Measurements from ENCODE around the gene NEO1.
A peak's percentile ranks its signal among the peaks of the same experiment; 100 is the strongest.

Gene NEO1

GRCh38 chr15:73226093-73226814 lies 174.0 kb downstream of the NEO1 start:
- DNase-seq: no peak

- no peak for DNase-seq
Observed at GRCh38 chr15:73227433-73228056, 175.3 kb downstream of the NEO1 start.

DNA sequence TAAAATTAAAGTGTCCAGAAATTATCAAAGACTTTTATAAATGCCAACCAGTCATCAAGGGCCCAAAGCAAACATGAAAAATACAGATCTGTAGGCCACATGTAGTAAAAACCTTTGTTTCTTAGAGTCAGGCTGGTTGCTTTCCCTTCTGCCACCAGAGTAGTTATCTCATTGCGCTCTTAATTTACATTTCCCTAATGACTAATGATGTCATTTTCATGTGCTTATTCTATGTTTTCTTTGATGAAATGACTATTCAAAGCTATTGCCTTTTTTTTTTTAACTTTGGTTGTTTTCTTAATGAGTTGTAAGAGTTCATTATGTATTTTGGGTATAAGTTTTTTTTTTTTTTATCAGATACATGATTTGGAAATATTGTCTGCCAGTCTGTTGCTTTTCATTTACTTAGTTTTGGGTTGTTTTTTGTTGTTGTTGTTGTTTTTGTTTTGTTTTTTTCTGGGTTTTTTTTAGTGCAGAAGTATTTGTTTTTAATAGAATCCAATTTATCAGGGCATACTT lies 175.9 kb downstream of the NEO1 start:
- DNase-seq: no peak

GRCh38 chr15:73231661-73232419 lies 179.6 kb downstream of the NEO1 start:
- no peak for DNase-seq

- no peak for DNase-seq
Observed at GRCh38 chr15:73232776-73233175, 180.5 kb downstream of the NEO1 start.

- DNase-seq: no peak
Observed at GRCh38 chr15:73233623-73234022, 181.4 kb downstream of the NEO1 start.

DNA sequence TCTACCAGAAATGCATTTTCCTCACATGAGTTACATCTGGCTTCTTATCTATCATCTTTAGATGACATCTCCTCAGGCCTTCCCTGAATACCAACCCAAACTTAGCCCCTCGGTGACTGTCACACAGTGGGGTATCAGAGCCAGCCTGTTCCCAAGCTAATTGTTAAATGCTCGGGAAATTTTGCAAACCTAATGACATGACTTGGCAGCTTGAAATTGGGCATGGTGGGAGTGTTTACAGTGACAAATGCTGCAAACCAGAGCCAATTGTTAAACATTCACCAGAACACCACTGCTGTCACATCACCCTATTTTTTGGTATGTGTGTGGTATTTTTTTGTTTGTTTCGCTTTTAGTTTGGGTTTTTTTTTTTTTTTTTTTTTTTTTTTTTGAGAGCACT lies 185.6 kb downstream of the NEO1 start:
- no peak for DNase-seq

DNA sequence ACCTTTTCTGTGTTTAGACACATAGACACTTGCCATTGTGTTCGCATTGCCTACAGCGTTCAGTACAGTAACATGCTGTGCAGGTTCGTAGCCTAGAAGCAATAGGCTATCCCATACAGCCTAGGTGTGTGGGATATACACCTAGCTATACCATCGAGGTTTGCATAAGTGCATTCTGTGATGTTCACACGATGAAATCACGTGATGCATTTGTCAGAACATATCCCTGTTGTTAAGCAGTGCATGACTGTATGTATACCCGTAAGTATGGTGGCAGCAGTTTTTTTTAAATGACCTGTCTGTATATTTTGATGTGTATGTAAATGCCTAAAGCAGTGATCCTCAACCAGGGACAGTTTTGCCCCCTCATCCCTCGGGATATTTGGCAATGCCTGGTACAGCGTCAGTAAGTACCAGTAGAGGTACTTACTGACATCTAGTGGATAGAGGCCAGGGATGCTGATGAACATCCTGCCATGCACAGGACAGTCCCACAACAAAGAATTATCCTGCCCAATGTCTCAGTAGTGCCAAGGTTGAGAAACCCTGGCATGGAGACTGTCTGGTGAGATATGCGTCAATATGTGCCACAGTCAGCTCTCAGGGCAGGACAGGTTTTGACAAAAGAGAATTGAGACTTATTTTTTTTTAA lies 187.4 kb downstream of the NEO1 start:
- no peak for DNase-seq

DNA sequence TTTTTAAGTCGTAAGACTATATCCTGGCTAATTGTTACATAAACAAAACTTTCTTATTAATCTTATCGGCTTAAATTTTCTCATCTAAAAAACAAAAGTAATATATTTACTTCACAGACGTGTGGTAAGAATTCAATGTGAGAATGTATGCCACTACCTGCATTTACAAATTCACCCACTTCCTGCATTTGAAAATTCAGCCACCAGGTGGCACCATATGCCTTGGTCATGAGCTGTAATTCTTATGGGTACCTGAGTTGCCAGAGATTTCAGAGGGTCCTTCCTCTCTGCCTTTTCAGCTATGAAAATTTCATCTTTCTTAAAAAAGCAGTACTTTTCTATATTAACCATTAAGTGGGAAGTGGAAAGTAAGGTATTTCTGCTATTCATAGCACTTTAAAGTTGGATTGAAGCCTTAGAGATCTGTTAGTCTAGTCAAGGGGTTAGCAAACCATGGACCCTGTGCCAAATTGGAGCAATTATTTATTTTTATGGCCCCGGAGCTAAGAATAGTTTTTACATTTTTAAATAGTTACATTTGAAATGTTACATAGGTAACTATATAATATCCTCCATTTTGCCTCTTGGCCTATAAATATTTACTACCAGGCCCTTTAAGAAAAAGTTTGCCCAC lies 188.7 kb downstream of the NEO1 start:
- DNase-seq: peak; percentile 23 to 65 (median 44)

GRCh38 chr15:73244333-73244732 lies 192.1 kb downstream of the NEO1 start:
- DNase-seq: peak in 1 of 5 donors; percentile 18

GRCh38 chr15:73246439-73246838 lies 194.2 kb downstream of the NEO1 start:
- no peak for DNase-seq

DNA sequence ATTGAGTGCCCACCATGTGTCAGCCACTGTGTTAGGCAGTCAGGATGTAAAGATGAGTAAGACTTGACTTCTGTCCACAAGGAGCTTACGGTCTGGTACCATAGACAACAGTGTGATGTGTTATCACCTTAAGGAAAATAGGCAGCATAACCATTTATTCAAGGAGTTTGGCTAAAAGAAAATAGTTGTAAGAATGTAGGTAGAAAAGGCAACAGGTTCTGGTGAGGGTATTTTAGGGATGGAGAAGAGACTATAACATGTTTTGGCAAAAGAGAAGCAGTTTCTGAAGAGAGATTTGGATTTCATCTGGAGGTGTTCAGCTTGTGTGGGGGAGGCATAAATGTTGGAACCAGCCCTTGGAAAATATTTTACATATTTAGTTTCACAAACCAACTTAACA lies 194.6 kb downstream of the NEO1 start:
- no peak for DNase-seq

GRCh38 chr15:73247331-73247730 lies 195.1 kb downstream of the NEO1 start:
- DNase-seq: no peak

DNA sequence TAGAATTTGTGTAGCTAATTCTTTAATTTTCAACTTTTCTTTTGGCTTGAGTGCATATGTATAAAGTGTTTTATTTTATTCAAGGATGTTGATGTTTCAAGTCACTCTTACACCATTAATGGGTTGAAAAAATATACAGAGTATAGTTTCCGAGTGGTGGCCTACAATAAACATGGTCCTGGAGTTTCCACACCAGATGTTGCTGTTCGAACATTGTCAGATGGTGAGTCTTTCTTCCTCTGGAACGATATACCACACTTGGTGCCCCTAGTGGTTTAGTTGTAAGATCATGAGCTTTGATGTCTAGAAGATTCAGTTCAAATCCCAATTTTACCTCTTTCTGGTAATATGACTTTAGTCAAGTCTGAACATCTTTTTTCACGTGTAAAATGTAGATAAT lies 197.2 kb downstream of the NEO1 start:
- no peak for DNase-seq

DNA sequence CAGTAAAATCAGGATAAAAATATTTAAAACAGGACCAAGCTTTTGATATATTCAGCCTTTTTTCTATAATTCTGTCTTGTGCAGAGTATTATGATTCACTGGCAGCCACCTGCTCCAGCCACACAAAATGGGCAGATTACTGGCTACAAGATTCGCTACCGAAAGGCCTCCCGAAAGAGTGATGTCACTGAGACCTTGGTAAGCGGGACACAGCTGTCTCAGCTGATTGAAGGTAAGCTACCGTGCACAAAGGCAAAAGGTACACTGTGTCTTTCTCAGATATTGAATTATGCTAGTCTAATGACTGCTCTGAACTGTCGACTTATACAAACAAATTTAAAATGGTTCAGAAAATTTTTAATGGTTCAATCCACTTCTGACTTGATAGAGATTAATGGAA lies 202.3 kb downstream of the NEO1 start:
- no peak for DNase-seq

DNA sequence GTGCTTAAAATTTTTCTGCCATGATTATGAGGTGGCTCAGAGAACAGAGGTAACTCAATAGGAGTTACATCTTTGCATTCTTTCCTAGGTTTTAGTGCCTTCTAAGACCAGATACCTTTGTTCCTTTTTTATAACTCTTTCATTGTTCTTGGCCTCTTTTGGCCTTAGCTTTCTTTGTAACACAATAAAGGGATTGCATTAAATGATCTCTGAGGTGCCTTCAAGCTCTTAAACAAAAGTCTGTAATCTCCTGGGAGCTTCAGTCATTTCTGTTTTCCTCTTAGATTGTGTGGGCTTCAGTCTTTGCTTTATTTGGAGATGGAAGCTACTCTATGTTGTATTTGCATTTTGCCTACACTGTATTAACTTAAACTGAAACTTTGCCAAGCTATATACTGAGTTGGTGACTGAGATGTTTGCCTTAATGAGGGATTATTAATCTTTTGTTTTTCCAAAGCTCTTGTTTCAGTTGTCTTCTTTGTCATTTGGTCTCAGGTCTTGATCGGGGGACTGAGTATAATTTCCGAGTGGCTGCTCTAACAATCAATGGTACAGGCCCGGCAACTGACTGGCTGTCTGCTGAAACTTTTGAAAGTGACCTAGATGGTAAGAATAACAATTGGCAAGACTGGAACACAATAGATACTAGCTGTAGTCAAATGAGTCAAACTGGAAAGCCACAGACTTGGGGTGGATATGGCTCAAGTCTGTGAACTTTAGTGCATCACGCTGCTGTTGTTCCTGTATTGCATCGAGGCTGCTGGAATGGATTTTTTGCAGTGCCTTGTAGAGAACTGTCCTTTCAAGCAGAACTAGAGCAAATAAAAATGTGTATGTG lies 206.2 kb downstream of the NEO1 start:
- peak in 1 of 5 donors; percentile 60 for DNase-seq

- DNase-seq: no peak
Observed at GRCh38 chr15:73264881-73265280, 212.6 kb downstream of the NEO1 start.

- DNase-seq: peak; percentile 6 to 55 (median 16)
Observed at GRCh38 chr15:73265536-73266153, 213.4 kb downstream of the NEO1 start.

DNA sequence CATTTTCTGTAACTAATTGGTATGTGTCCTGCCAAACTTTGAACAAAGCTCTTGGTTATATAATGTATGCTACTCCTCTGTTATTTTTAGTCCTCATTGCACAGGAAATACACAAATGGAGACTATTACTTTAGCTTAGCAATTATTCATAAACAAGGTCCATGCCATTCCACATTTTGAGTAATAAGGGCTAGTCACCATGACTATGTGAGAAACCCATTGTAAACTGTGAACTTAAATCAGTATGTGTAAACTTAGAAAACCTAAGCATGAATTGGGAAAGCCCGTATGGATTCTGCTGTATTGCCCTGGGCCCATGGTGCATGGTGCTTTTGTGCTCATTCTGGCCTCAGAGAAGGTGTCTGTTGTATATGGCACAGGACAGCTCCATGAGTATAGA lies 216.2 kb downstream of the NEO1 start:
- DNase-seq: no peak

DNA sequence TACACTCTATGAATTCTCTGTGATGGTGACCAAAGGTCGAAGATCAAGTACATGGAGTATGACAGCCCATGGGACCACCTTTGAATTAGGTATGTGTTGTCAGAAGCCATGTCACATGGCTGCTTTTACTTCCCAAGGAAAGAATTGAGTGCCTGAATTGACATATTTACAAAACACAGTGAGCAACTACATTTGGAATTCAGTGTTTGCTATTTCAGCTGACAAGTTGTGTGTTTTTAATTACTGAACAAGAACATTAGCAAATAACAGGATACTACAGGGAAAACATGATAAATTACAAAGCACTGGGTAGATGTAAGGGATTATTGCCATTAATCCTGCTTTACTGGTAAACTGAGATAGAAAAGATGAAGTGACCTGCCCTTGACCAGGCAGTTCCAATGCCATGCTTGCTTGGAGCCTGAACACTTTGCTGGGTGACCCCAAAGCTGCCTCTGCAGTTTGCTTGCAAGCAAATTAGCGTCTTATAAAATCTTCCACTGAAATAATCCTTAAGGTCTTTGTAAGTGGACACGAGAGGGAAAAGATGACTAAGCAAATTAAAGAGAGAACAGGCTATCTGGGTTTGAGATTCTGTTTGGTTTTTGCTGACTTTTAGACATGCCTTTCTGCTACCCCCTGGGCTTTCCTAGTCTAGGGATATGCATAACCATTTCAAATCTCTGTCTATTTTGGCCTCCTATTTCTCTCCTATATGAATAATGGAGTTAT lies 218.3 kb downstream of the NEO1 start:
- DNase-seq: no peak
